Lower leg skin (tissue), 3 donors: ENCODE measurements around the gene CCDC9B.

Source experiments
- CTCF ChIP-seq, 3 donors: fragments of 450-650 bp; IDR thresholded peaks; one replicate each; pipeline ENCODE4 v1.5.1; 2016; ENCODE audit warnings: antibody characterized with exemption in 3 of 3, mild to moderate bottlenecking in 3 of 3, moderate library complexity in 2 of 3
- POLR2A ChIP-seq, 2 donors: fragments of 450-650 bp; IDR thresholded peaks; one replicate each; pipeline ENCODE4 v1.6.1; 2016 to 2017; ENCODE audit warnings: antibody characterized with exemption in 2 of 2, mild to moderate bottlenecking in 1 of 2, moderate library complexity in 1 of 2

GRCh38 chr15:40382580-40383456, 42.1 kb upstream of the CCDC9B start, which contains the start of gene KNSTRN:
- TF ChIP-seq CTCF (IDR thresholded peaks at IDR 0.05) (no peak), POLR2A (IDR thresholded peaks at IDR 0.05) (no peak)
